Activated CD4-positive, alpha-beta T cell treated with anti-CD3 and anti-CD28 coated beads, Interleukin-2, amount 50 U/mL, for 24 hours (primary cell): ENCODE measurements around the gene HSPA1L.

Experiments used
- DNase-seq, 2 donors: peaks; one replicate each; pipeline ENCODE4 v3.0.0-alpha.2; 2020; ENCODE audit warnings: low read depth in 1 of 2, low spot score in 1 of 2

Gene HSPA1L

DNA sequence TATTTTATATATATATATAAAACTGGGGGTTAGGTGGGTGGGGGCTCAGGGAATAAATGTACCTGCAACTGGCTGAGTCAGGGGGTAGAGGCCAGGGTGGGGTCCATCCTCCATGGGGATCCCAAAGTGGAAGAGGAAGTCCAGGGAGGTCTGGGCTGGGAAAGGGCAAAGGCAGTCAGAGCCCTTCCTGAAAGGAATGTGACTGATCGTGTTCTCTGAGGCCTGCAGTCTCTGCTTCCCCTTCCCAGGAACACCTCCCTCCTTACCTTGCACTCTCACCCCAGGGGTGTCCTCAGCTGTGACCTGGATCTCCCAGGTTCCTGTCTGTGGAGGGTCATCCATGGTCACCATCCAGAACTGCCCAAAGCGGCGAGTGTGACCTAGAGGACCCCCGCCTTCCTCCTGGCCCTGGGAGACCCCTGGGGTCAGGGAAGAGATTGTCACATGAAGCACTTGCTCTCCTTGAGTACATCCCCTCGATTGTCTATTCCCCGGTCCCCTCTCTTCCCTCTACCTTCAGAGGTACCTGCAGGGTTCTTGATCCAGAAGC lies 47.9 kb downstream of the HSPA1L start:
- no peak for DNase-seq

DNA sequence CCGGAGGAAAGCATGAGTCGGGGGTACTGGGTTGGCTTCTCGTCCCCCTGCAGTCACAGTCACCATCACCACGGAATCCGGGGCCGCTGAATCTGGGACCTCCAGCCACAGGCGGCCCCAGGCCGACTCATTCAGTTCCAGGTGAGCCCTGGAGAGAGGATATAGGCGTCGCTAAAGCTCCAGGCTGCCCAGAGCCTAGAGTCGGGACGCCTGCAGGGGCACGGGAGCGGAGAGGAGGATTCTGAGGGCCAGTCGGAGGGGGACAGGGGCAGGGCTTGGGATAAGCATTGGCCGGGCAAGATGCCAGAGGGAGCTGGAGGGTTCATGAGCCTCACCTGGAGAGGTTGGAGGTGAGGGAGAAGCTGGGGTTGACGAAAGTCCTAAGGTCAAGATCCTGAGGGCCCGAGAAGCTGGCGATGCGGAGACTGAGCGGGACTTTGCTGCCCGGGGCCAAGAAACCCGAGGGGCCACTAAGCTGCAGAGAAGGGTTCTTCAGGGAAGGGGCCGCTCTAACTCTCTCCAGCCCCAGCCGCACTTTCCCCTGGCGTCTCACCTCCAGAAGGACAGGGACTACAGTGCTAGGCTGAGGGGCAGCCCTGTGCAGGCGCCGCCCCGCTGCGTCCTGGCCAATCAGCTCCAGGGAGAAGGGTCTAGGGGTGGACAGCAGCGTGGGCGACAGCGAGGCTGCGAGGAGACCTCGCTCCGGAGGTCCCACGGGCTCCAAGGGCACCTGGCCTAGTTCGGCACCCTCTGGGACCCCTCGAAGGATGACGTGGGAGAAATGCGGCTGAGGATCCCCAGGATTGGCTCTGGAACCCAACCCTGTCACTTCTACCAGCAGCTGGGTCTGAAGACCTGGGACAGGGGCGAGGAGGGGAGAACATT lies 48.9 kb downstream of the HSPA1L start:
- DNase-seq, result no peak

DNA sequence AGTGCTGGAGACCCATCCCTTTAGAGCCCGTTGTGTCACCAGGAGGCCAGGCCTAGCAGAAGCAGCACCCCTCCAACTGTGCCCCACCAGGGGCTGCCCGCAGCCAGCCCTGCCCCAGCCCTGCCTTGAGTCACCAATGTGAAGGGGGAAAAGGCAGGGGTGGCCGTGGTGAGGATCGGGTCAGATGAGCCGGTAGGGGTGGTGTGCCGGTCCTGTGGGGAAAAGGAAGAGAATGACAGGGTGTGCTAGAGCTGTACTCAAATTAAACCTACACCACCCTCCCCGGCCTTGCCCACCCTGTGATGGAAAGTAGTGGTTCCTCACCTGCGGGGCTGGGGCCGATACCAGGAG lies 49.5 kb downstream of the HSPA1L start:
- DNase-seq, result no peak

DNA sequence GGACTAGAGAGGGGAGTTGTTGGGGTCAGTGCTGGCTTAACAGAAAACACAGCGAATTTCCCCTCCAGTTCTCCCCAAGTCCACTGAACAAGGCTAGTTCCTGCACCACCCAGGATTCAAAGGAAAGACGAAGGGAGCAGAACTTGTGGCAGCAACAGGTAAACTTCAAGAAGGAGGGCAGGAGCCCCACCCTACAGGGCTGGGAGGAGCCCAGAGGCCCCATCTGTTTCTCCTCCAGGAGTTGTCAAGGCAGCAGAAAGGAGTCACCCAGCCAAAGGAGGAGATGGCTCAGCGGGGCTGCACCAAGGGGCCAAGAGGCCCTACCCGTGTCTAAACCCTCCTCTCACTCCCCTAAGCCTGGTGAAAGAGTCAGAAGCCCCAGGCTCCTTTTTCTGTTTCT lies 50.9 kb downstream of the HSPA1L start:
- DNase-seq, result no peak

DNA sequence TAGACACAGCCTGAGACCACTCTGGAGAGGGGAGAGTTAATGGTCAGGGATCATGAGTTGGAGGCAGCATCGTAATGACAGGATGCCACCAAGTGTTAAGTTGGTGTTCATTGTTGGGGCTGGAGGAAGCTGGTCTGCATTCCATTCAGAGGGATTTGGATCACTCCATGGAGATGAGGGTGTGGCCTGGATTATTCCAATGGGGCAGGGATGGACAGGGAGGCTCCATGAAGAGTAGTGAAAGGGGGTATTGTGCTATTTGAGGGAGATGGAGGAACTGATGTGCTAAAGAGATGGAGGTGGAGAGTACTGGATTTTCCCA lies 51.5 kb downstream of the HSPA1L start:
- no peak for DNase-seq

DNA sequence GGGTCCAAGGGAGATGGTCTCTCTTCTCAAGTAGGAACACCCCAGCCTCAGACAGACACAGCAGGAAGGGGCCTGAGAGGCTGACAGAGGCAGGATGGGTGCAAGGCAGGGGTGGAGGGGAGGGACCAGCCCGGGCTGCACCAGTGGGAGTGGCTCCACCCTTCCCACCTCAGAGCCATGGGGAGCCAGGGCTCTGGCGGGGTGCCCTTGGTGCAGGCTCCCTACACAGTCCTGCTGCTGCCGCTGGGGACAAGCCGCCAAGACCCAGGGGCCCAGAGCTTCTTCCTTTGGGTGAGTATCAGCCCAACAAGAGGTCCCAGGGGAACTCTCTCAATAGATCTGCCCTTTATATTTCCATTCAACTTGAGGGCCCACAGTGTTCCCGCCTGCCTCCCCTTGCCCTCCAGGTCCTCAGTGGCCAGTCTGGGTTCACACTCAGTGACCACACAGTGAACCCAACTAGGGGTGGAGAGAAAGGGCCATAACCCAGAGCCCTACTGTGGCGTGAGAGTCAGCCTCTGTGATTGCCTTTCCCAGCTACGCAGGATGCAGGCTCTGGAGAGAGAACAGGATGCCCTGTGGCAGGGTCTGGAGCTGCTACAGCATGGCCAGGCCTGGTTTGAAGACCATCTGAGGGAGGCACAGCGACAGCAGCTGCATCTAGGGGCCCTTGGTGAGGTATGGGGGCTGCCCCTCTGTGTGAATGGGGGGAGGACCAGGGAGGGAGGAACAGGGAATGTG lies 52.0 kb downstream of the HSPA1L start:
- no peak for DNase-seq

DNA sequence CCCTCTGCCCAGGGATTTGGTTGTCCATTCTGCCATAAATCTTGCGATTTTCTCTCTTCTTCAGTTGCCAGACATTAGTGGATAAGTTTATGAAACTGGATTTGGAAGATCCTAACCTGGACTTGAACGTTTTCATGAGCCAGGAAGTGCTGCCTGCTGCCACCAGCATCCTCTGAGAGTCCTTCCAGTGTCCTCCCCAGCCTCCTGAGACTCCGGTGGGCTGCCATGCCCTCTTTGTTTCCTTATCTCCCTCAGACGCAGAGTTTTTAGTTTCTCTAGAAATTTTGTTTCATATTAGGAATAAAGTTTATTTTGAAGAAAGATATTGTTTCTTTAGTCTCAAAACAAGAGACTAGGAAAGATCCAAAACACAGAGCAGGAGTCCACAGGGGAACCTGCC lies 52.7 kb downstream of the HSPA1L start, which contains the start of gene SAPCD1:
TSS of gene SAPCD1 (plus strand) at position 301 of the 400 bp plus-strand sequence. CDS start 399 bp downstream, outside the sequence.
- no peak for DNase-seq

DNA sequence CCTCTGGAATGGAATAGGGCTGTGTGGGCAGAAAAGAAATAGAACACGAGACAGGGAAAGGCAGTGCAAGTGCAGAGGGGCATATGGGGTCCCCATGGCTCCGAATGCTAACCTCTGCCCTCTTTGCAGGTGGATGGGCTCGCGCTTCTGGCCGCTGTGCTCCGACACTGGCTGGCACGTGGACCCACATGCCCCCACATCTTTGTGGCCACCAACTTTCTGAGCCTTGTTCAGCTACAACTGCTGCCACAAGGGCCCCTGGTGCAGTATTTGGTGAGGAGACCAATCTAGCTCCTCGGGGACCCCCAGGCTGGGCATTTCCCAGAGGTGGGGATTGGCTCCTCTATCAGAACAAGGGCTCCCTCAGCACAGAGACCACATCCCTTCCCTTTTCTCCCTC lies 53.7 kb downstream of the HSPA1L start:
- DNase-seq, result no peak

DNA sequence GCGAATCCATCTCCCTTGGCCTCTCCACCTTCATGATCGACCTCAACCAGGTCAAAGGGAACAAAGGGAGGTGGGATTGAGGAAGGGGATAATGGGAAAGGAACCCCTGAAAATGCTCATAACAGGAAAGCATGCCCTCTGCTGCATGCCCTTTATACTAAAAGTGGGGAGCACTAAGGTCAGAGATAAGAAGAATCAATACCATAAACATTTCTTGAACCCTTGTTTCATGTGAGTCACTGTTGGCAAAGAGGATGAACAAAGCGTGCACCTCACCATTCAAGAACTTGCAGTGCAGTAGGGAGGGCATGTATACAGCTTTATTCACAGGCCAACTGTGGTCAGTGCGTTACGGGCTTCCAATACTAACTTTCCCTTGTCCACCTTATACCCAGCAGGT lies 54.3 kb downstream of the HSPA1L start:
- DNase-seq, result no peak
